ENCODE measurements around the gene CHRNB4. TPM values are rescaled to one million over a fixed set of nuclear protein-coding genes. Genes with fewer than 3 reads are reported as not detected.

The CHRNB4 gene
- total and polyA plus RNA-seq, 4 donors: not detected

- DNase-seq (ENCODE audit: low spot score): no peak
- H3K36me3 ChIP-seq (ENCODE audit: control insufficient read depth in 4 of 4, insufficient read depth in 3 of 4, low read depth in 1 of 4, low read length in 3 of 4): no peaks in the 10 kb centered on the region
Measured at GRCh38 chr15:78685925-78686324, 44.9 kb upstream of the CHRNB4 start.

More at GRCh38 chr15:78685925-78686324, 44.9 kb upstream of the CHRNB4 start:
- H3K4me1 ChIP-seq (ENCODE audit: control insufficient read depth in 4 of 4, insufficient read depth in 4 of 4, low read length in 3 of 4): no peaks in the 10 kb centered on the region
- no peaks in the 10 kb centered on the region for H3K9me3 ChIP-seq (ENCODE audit: control insufficient read depth in 4 of 4, low read length in 3 of 4)
- no peaks in the 10 kb centered on the region for H3K27me3 ChIP-seq (ENCODE audit: control insufficient read depth in 4 of 4, insufficient read depth in 4 of 4, low read length in 3 of 4)
- H3K27ac ChIP-seq (ENCODE audit: low read depth in 1 of 2, low read length in 2 of 2): no peak overlapping the region
- no peak overlapping the region for H3K4me3 ChIP-seq (ENCODE audit: low read depth in 1 of 3, low read length in 3 of 3)
- H3K9ac ChIP-seq (ENCODE audit: low read depth in 1 of 2, low read length in 2 of 2): no peak overlapping the region
- TF ChIP-seq NR2F2 (IDR thresholded peaks at IDR 0.05) (no peak), HNF4A (conservative IDR thresholded peaks at IDR 0.05) (no peak), FOXA1 (IDR thresholded peaks at IDR 0.05) (no peak), SP1 (IDR thresholded peaks at IDR 0.05) (no peak), HNF4G (IDR thresholded peaks at IDR 0.05) (no peak), ZBTB33 (IDR thresholded peaks at IDR 0.05) (no peak), YY1 (IDR thresholded peaks at IDR 0.05) (no peak), GABPA (IDR thresholded peaks at IDR 0.05 in 1 of 2, conservative IDR thresholded peaks at IDR 0.05 in 1 of 2) (no peak), RXRA (IDR thresholded peaks at IDR 0.05) (no peak), RAD21 (IDR thresholded peaks at IDR 0.05) (no peak), JUND (IDR thresholded peaks at IDR 0.05) (no peak), EGR1 (IDR thresholded peaks at IDR 0.05; ENCODE audit: low read depth in 2 of 2) (no peak), REST (IDR thresholded peaks at IDR 0.05) (no peak), FOXA2 (IDR thresholded peaks at IDR 0.05) (no peak), TAF1 (conservative IDR thresholded peaks at IDR 0.05) (no peak)
- TF ChIP-seq, protein P1, sequence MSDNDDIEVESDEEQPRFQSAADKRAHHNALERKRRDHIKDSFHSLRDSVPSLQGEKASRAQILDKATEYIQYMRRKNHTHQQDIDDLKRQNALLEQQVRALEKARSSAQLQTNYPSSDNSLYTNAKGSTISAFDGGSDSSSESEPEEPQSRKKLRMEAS (IDR thresholded peaks at IDR 0.05): no peak
- TF ChIP-seq, protein P2, sequence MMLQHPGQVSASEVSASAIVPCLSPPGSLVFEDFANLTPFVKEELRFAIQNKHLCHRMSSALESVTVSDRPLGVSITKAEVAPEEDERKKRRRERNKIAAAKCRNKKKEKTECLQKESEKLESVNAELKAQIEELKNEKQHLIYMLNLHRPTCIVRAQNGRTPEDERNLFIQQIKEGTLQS (IDR thresholded peaks at IDR 0.05): no peak
- TF ChIP-seq, protein P3, sequence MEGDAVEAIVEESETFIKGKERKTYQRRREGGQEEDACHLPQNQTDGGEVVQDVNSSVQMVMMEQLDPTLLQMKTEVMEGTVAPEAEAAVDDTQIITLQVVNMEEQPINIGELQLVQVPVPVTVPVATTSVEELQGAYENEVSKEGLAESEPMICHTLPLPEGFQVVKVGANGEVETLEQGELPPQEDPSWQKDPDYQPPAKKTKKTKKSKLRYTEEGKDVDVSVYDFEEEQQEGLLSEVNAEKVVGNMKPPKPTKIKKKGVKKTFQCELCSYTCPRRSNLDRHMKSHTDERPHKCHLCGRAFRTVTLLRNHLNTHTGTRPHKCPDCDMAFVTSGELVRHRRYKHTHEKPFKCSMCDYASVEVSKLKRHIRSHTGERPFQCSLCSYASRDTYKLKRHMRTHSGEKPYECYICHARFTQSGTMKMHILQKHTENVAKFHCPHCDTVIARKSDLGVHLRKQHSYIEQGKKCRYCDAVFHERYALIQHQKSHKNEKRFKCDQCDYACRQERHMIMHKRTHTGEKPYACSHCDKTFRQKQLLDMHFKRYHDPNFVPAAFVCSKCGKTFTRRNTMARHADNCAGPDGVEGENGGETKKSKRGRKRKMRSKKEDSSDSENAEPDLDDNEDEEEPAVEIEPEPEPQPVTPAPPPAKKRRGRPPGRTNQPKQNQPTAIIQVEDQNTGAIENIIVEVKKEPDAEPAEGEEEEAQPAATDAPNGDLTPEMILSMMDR (IDR thresholded peaks at IDR 0.05; ENCODE audit: low read depth, low read length, missing input control): no peak
- 82% methylated on average over 8 of the region's 8 CpGs for WGBS
